ENCODE results near the gene SEPTIN6.
"Not testable (repeated sequence)": the region's sequence is repeated elsewhere in the genome, so short reads cannot be mapped to it uniquely, and the experiment has no call there.

The SEPTIN6 gene

DNA sequence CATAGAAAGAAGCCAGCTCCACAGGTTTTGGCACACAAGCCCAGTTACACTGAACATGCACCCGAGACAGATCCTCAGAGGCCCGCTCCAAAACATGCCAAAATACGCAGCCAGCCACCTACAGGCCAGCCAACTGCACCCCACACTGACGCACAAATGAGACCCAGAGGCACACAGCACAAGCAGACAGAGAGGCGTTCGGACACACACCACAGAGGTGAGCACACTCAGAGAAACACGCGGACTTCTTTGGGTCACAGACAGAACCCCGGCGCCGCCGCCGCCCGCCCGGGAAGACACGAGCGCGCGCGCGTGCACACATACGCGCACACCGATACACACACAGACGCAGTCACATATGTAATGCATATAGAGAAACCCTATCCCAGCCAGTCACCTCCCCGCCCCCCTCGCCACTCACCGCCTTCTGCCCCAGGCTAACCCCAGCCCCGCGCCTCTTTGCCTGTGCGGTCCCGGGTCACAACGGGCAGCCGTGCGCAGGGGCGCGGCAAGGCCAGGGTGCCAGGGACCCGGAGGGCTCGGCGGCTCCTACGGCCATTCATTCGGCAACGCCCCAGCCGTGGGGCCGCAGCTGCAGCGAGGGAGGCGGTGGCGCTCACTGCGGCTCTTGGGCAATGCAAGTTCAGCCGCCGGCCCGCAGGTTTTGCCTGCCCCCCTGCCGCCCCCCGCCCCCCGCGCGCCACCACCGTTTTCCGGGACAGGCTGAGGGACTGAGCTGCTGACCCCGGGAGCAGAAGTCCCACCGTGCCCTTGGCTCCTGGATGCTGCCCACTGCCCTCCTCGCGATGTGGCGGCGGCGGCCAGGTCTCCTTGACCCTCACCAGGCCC is 553 bp downstream of the SEPTIN6 start:
- no peak for FAIRE-seq
- DNase-seq (ENCODE audit: low spot score) = peak; percentile 4

DNA sequence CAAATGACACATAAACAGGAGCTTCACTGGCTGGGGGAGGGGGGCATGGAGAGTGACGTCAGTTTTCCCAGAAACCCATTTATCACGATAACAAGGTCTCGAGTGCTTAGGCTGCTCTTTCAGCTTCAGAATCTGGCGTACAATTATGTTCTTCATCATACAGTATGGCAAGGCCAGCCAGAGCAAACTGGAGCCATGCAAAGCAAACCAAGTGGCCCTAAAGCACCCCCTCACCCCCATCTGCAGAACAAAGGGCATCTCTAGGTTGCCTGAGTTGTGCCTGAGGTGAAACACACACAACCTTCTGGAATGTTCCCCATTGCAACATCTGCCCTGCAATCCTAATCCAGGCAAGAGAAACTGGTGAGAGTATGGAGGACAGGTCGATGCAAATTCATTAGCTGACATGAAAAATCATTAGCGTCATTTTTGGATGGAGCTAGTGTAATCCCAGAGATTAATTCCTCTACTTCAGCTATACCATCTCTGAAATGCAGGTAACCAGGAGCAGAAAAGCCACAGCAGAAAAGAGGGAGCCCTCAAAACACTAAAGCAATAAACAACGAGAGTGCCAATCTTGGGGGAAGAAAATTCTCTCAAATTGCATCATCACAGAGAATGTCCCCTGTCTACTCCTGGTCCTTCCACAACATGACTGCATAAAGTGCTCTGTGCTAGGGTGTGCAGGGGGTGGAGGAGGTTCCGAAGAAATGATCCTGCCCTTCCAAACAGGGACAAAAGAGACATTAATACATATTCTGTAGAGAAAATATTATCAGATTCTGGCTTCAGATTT is 1.8 kb downstream of the SEPTIN6 start:
- FAIRE-seq = no peak
- DNase-seq (ENCODE audit: low spot score) = no peak

DNA sequence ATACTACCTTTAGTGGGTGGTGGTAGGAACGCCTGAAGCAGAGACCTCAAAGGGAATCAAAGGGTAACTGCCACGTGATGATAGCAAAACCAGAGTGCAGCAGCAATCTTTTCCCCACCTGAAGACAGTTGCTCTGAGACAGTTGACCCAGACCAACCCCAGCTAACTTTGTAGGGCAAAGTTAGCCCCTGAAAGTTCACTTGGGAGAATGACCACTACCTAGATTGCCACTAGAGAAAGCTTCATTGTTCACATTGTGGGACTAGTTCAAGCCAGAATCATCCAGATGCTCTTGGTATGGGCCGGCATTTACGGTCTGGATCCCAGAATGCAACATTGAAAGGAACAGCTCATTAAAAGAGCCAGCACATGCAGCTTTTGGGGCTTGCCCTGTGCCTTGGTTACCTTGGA is 4.1 kb downstream of the SEPTIN6 start:
- DNase-seq (ENCODE audit: low spot score) (no peak), FAIRE-seq (no peak)

- FAIRE-seq (no peak), DNase-seq (ENCODE audit: low spot score) (no peak)
Measured at GRCh38 chrX:119687661-119688413, 5.1 kb downstream of the SEPTIN6 start.

GRCh38 chrX:119686087-119686691 is 6.8 kb downstream of the SEPTIN6 start:
- FAIRE-seq (no peak), DNase-seq (ENCODE audit: low spot score) (no peak)

GRCh38 chrX:119685225-119686066 is 7.5 kb downstream of the SEPTIN6 start:
- FAIRE-seq = no peak
- no peak for DNase-seq (ENCODE audit: low spot score)

DNA sequence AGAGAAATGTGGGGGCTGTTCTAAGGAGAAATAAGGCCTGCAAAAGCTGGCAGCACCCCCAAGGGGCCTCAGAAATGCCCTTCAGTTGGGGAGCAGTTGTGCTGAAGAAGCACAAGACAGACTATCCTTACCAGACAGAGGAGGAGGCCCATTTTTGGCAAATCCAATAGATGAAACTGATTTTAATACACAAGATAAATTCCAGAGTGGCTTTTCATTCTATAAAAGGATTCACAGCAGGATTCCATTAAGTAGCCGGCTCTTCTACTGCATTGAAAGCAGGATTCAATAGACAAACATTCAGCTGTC is 8.1 kb downstream of the SEPTIN6 start:
- DNase-seq (ENCODE audit: low spot score) = no peak
- no peak for FAIRE-seq

DNA sequence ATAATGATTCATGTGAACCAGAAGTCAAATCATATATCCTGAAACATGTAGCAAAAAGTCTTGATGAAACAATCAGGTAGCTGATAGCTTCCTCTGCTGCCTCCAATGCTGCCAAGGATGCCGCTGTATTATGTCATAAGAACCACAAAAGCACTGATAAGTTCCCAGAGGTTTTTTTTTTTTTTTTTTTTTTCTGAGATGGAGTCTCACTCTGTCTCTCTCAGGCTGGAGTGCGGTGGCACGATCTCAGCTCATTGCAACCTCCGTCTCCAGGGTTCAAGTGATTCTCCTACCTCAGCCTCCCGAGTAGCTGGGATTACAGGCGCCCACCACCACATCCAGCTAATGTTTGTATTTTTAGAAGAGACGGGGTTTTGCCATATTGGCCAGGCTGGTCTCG is 8.7 kb downstream of the SEPTIN6 start:
- FAIRE-seq; DNase-seq (ENCODE audit: low spot score): not testable (repeated sequence)

DNA sequence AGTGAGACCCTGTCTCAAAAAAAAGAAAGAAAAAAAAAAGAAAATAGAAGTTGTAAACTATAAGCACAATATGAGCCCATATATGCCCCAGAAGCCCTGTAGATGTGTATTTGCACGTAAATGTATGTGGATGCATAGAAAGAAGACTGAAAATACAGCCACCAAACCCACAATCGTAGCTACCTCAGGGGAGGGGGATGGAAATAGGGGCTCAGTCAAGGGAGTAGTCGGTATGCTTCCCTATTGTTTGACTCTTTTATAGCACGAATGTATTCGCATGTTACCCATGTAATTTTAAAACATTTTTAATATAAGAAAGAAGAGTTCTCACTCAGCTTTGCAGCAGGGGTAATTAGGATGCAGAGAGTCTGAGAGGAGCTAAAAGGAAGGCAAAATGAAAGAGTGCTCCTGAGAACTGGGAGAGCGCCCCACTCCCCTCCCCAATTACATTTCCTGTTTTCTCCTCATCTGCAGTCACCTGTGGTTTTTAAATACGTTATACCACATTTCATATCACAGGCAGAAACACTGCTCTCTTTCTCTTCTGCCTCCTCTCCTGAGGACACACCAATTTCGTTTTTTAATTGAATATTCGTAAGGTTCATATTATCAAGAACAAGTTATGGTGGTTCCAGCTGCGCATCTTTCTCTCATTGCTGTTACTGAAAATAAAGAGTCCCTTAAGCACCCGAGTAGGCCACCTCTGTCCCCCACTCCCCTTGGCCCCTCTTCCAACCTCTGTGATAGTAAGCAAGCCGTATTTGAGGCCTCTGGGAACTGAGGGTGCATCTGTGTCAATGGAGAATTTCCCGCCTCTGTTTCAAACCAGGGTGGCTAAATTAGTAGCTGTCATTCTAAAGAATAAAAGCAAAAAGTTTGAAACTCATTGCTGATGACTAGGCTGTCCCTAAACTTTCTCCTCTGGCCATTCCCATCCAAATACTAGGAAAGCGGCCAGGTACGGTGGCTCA is 10.7 kb downstream of the SEPTIN6 start:
- DNase-seq (ENCODE audit: low spot score) = no peak
- FAIRE-seq = no peak

DNA sequence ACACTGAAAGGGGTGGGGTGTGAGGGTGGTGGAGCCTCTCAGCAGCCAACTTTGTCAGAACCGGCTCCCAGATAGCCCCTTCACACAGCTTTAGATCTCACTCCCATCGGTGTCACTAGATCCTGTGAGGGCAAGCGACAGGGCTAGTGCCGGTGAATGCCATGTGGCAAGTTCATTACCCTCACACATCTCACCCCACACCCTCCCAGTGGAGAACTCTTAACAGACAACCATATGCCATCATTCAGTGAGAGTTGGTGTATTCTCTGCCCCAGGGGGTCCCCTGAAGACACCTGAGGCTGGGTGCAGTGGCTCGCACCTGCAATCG is 15.3 kb downstream of the SEPTIN6 start:
- no peak for DNase-seq (ENCODE audit: low spot score)
- FAIRE-seq = no peak

DNA sequence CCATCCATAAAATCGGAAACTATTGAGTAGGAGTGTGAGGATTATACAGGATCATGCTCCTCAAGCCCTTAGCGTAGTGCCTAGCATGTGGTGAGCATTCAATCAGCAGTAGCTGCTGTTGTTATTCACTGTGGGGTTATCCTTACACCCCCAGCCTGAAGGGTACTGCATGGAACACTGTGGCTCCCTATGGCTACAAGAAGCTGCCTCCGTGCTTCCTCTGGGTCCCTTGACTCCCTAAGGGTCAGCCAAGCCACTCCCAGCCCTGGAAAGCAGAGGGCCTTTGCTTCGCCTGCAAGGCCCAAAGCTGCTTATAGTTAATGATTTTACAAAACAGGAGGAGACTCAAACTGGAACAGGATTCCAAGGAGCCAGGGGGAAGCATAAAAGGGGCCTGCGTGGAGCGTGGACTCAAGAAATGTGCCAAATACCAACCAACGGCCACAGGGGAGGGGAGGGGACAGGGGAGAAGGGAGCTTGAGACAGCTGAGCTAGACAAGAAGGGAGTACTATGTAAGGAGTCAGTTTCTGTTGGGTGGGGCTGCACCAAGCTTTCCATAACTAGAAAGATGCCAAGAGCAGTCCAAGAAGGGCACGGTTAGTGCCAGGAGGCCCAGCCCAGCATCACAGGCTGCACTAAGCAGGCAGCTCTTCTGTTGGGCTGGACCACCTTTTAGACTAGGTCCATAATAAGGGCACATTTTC is 15.9 kb downstream of the SEPTIN6 start:
- no peak for DNase-seq (ENCODE audit: low spot score)
- no peak for FAIRE-seq

DNA sequence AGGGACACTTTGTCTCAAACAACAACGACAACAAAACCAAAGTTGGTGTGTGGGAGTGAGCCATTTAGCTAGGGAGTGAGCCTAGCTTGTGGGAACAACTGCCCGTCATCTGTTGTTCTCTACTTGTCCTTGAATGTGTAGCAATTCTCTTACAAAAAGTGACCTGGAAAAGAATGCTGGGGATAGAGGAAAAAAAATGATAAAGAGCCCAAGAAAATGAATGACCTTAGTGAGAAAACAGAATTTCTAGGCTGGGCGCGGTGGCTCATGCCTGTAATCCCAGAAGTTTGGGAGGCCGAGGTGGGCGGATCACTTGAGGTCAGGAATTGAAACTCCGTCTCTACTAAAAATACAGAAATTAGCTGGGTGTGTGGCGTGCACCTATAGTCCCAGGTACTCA is 19.6 kb downstream of the SEPTIN6 start:
- FAIRE-seq (no peak), DNase-seq (ENCODE audit: low spot score) (no peak)

- FAIRE-seq (no peak), DNase-seq (ENCODE audit: low spot score) (no peak)
Measured at GRCh38 chrX:119672426-119672825, 20.5 kb downstream of the SEPTIN6 start.

GRCh38 chrX:119669424-119670037 is 23.4 kb downstream of the SEPTIN6 start:
- FAIRE-seq = no peak
- DNase-seq (ENCODE audit: low spot score) = no peak

DNA sequence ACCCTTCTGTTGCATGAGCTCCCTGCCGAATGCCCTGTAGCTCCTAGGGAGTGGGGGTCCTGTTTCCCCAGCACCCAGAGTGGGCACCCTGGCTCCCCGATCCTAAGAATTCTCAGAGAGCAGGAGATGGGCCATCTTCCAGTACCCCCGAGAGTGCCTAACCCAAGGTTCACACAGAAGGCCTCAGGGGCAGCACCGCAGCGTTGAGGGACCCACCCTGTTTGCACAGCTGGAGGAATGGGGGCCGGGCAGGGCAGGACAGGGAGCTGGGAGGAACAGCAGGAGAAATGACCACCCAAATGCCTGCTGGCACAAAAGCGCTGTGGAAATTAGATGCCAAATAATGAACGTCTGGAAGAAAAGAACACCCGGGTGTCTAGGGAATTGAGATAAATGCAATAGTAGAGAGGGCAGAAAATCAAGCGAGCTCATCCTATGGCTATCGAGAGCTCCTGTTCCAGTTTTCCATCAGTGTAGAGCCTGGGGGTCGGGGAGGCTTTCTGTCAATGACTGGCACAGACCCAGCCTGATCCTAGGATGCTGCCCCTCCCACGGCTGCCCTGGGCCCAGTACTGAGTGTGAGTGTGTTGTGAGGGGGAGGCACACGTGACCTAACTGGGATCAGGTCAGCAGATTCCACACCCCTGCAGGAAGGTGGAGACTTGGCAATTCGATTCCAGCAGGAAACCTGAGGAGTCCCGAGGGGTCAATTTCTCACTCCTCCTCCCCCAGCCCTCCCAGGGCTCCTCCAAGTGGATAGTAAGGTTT is 25.7 kb downstream of the SEPTIN6 start:
- DNase-seq (ENCODE audit: low spot score) = no peak
- no peak for FAIRE-seq

DNA sequence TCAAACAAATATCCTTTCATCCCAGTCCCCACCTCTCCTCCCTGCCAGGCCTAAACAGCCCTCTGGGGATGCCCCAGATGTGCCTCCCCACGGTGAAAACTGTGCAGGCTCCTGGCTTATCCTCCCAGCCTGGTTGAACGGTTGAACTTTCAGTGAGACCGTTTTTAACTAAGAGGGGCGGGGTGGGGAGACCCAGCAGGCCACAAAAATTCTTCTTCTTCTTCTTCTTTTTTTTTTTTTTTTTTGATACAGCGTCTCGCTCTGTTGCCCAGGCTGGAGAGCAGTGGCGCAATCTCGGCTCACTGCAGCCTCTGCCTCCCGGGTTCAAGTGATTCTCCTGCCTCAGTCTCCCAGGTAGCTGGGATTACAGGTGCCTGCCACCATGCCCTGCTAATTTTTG is 28.1 kb downstream of the SEPTIN6 start:
- not testable (repeated sequence) for FAIRE-seq; DNase-seq (ENCODE audit: low spot score)

GRCh38 chrX:119661486-119661885 is 31.5 kb downstream of the SEPTIN6 start:
- no peak for FAIRE-seq
- DNase-seq (ENCODE audit: low spot score) = no peak

DNA sequence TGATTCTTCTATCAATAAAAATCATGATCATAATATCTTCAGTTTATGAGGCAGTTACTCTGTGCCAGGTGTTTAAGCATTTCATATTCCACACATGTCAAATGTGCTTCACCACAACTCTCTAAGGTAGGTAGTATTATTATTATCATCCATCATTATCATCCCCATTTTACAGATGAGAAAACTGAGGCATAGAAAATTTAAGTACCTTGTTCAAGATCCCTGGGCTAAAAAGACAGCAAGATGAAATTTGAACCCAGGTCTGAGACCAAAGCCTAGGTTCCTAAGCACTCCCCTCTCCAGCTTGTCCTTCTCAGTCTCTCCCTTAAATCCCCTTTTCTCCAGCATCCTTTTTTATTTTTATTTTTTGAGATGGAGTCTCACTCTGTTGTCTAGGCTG is 33.4 kb downstream of the SEPTIN6 start:
- DNase-seq (ENCODE audit: low spot score) = no peak
- no peak for FAIRE-seq

All from RCC 7860 (cell line).